ENCODE measurements around the gene SLC6A6.

DNA sequence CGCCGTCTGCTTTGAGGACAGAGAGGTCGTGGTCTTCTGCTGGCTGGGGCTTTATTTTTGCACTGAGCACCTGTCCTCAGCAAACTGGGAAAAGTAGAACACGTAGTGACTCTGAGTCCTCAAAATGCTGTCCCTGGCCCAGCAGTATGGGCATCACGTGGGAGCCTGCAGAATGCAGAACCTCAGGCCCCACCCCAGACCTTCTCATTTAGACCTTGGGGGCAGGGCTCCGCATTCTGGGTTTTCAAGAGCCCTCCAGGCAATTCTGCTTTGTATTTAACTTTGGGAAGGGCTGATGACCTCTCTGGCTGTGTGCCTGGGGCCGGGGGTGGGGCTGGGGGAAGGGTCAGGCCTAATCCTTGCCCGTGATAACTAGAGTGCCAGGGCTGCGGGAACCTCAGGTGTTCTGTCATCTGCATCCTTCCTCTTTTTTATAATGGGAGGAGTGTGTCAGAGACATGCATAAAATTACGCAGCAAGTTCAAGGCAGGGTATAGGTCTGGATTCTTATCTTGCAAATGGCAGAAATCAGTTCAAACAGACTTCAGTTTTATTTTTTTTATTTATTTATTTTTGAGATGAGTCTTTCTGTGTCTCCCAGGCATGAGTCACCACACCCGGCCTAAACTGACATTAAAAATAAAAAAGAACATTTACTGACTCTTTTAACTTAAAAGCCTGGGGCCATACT lies 11.1 kb downstream of the SLC6A6 start:
- TF ChIP-seq, protein P1, sequence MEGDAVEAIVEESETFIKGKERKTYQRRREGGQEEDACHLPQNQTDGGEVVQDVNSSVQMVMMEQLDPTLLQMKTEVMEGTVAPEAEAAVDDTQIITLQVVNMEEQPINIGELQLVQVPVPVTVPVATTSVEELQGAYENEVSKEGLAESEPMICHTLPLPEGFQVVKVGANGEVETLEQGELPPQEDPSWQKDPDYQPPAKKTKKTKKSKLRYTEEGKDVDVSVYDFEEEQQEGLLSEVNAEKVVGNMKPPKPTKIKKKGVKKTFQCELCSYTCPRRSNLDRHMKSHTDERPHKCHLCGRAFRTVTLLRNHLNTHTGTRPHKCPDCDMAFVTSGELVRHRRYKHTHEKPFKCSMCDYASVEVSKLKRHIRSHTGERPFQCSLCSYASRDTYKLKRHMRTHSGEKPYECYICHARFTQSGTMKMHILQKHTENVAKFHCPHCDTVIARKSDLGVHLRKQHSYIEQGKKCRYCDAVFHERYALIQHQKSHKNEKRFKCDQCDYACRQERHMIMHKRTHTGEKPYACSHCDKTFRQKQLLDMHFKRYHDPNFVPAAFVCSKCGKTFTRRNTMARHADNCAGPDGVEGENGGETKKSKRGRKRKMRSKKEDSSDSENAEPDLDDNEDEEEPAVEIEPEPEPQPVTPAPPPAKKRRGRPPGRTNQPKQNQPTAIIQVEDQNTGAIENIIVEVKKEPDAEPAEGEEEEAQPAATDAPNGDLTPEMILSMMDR (IDR thresholded peaks at IDR 0.05) = no peak
- no peak for TF ChIP-seq POLR2A (IDR thresholded peaks at IDR 0.05; ENCODE audit: low read depth)
